NCI-H345 treated with DMSO at 0.1 percent for 48 hours (cell line): Measurements from ENCODE around the gene ADAM20.
"Not testable (repeated sequence)": the region's sequence is repeated elsewhere in the genome, so short reads cannot be mapped to it uniquely, and the experiment has no call there.

Experiments
- DNase-seq: peaks from one replicate; lab custom pipeline; 2025; ENCODE audit not compliant: unreplicated experiment; lab: John Stamatoyannopoulos, UW

Gene ADAM20

DNA sequence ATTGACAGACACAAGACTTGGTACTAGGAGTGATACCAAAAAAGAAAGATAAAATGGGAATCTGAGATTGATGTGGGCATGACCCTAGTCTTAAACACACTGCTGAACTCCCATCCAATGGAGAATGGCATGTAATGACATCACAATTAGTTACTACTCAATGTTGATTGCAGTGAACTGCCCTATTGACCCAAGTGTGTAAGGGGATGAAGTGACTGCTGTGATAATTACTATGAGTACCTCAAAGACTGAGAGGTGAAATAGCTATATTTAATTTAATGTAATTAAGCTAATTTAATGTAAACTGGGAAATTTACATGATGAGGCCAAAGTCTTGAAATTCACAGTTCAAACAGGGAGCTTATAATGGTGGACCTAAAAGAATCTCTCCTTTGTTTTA, at the start of gene ADAM20:
ADAM20 (minus strand) TSS at position 101 of the 400 bp plus-strand sequence. CDS start 10,247 bp downstream, outside the sequence.
- DNase-seq: no peak

DNA sequence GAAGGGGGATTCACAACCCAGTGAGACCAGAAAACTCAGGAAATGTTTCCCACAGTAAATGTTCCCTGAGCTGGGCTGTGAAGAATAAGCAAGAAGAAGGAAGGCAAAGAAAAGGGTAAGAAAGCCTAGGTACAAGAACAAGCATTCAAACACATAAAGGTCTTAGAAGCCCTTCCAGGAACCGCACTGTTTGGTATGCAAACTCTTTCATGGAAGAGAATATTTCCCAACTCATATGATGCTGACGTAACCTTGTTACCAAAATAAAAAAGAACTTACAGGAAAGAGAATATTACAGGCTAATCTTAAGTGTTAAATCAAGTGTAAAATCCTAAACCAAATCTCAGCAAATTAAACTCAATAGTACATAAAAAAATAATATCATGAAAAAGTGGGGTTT, 42.1 kb upstream of the ADAM20 start:
- DNase-seq: no peak

DNA sequence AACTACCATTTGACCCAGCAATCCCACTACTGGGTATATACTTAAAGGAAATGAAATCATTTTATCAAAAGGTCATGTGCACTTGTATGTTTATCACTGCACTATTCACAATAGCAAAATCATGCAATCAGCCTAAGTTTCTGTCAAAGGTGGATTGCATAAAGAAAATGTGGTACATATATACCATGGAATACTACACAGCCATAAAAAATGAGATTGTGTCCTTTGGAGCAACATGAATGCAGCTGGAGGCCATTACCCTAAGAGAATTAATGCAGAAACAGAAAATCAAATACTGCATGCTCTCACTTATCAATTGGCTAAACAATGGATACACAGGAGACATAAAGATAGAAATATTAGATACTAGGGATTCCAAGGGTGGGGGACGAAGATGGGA, 38.2 kb upstream of the ADAM20 start:
- no peak for DNase-seq

DNA sequence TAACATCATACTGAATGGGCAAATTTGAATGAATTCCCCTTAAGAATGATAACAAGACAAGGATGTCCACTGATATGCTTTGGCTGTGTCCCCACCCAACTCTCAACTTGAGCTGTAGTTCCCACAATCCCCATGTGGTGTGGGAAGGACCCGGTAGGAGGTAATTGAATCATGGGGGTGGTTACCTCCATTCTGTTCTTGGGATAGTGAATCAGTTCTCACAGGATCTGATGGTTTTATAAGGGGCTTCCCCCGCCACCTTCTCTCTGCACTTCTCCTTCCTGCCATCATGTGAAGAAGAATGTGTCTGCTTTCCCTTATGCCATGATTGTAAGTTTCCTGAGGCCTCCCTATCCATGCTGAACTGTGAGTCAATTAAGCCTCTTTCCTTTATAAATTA, 36.3 kb upstream of the ADAM20 start:
- no peak for DNase-seq

DNA sequence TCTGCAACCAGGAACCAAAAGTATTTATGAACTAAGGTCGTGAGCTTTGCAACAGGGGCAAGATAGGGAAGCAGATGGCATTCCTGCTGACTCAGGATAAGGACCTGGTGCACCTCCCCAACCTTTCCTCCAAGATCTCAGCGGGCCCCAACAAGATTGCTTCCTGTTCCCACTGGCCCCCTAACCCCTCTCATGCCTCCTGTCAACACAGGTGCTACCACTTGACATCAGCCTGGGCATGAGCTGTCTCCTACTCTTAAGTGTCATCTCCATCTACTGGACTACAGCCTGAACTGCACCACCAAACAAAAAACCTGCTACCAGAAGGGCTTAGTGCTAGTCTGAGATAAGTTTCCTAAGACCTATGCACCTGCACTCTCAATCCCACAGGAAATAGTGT, 33.0 kb upstream of the ADAM20 start:
- peak; percentile 20 for DNase-seq

DNA sequence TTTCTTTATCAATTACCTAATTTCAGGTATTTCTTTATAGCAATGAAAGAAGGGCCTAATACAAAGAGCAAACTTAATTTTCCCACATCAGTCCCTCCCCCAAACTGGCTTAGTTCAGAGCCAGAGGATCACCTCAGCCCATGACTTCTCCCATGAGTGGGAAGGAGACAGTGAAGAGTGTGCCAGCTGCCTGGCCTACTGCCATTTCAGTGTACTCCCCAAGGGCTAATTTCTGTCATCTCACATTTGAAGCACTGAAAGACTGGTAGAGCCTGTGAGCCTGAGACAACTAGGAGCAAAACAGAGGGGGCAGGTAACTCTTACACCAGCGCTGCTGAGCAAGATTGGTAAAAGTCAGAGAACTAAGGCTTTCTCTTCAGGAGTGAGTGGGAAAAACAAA, 29.1 kb upstream of the ADAM20 start:
- no peak for DNase-seq

DNA sequence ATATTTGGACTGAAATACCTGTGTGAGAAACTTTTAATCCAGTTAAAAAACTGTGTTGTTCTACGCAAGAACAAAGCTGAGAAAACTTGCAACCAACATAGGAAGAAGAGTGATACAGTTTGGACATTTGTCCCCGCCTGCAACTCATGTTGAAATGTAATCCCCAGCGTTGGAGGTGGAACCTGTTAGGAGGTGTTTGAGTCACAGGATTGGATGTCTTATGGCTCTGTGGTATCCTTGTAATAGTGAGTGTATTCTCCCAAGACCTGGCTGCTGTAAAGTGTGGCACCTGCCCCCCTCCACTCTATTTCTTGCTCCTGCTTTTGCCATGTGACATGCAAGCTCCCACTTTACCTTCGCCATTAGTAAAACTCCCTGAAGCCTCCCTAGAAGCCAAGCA, 28.6 kb upstream of the ADAM20 start:
- DNase-seq: no peak

DNA sequence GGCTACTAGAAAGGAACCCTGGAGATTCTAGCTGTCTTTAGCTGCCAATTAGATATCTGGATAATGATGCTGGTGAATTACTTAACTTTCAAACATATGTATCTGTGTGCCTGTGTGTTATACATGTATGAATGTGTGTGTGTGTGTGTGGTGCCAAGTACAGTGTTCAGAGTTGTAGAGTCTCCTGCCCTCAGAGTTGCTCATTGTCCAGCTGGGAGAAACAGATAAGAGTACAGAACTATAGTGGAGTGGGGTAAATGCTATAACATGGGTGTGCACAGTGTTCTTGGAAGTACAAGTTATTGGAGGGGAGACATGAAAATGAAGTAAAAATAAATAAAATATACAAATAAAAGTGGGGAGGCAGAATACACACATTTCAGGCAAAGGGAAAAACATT, 23.6 kb upstream of the ADAM20 start:
- no peak for DNase-seq

DNA sequence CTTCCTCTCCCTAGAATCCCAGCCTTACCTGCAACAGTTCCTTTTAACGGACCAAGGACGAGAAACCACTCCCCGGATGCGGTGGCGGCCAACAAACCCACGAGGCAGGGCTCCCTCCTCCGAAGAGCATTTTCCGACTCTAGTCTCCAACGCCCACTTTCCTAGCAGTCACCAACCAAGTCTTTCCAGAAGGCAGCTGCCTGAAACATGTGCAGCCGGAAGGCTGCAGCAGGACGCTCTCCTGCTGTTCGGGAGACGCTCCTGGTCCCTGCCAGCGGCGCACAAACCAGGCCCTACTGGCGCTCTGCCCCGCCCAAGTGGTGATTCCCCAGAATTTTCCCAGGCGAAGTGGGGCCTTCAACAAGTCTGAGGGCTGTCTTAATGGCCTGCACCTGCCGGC, 21.1 kb upstream of the ADAM20 start:
- DNase-seq: no peak

DNA sequence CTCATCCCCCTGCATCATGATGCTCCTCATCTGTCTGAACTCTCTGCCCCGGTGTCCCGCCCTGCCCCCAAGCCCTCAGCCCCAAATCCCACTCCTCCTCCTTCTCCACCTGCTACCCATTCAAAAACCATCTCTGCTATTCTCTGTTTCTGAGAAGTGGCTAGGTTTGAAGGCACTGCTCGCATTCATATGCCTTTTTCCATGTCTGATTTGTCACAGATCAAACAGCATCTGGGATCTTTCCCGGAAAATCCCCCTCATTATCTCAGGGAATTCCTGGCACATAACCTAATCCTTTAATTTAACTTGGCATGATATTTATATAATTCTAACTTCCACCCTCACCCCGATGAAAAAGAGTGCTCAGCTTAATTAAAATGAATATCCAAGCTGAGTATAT, 3.3 kb upstream of the ADAM20 start:
- DNase-seq: no peak

DNA sequence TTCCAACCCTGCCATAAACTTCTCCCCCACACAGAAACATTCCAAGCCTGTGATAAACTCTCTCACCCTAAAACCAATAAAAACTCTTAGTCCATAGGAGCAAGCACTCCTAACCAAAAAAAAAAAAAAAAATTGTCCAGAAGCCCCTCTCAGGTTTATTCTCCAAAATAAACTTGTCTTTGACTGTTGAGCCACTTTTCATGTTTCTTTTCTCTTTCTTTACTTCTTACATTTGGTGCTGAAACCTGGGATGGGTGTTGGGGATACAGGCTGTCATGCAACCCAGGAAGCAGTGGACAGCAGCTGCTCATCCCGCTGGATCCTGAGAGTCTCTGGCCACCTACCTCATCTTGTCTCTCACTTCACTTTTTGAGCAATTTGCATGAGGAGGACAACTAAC, 2.0 kb upstream of the ADAM20 start:
- DNase-seq: no peak

DNA sequence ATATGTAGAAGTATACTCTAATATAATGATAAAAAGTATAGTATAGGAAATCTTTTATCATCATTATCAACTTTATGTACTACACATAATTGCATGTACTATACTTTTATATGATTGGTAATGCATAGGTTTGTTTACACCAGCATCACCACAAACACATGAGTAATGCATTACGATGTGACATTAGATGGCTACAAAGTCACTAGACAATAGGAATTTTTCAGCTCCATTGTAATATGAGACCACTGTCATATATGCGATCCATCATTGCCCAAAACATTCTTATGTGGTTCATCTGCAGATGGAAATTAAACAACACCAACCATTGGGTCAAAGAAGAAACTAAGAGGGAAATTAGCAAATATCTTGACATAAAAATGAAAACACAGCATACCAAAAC, 4.4 kb downstream of the ADAM20 start:
- no peak for DNase-seq

DNA sequence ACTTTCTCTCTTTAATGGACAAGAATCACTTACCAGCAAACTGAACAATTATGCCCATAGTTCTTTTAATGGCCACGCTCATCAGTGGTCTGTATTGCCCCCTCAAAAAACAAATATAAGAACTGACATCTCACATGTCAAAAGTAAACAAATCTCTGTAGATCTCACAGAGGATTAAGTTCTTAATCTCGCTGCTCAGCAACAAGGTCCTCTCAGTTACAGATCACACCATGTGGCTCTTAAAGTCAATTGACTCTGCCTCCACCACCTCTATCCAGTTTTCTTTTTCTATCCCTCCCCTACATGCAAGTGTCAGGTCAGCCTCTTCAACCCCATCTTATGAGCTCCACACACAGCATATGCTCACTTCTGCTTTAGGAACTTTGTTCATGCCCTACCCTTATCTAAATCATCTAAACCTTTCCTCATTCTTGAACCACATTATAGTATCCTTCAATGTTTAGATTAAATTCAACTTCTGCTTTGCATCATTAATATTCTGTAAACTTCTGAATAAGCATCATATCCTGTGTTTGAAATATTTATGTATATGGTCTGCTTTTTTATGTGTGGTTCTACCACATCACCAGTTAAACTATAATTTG, 7.2 kb downstream of the ADAM20 start:
- no peak for DNase-seq

DNA sequence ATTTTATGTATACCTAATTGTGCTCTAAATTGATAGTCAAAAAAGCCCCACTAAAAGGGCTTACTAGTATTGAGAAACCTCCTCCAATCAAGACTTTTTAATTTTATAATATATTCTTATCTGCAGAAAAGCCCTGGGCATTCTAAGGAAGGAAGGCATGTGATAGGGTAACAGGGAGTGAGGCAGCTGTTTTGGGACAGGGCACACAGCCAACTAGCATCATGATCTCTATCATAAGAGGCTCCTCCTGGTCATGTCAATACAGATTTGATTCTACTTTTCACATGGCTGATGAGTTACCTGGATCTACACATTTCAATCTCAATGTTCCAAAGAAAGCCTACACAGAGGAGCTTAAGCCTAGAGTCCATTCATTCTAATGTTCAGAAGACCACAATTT, 9.1 kb downstream of the ADAM20 start:
- no peak for DNase-seq

DNA sequence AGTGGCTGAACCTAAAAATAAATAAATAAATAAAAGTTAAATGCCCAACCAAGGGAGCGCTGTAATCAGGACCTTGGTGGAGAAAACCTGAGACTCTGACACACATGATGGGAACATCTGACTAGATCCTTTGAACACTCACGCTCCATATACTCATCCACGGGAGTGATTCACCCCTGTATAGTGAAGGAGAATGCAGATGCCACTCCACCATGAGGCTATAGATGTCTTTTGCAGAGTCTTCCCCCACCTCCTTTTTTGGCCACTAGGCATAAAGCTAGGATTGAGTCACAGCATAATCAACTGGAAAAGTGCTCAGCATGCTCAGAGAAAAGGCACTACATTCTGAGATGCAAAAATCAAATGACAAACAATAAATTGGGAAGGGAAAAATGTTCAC, 19.0 kb downstream of the ADAM20 start:
- DNase-seq: no peak

DNA sequence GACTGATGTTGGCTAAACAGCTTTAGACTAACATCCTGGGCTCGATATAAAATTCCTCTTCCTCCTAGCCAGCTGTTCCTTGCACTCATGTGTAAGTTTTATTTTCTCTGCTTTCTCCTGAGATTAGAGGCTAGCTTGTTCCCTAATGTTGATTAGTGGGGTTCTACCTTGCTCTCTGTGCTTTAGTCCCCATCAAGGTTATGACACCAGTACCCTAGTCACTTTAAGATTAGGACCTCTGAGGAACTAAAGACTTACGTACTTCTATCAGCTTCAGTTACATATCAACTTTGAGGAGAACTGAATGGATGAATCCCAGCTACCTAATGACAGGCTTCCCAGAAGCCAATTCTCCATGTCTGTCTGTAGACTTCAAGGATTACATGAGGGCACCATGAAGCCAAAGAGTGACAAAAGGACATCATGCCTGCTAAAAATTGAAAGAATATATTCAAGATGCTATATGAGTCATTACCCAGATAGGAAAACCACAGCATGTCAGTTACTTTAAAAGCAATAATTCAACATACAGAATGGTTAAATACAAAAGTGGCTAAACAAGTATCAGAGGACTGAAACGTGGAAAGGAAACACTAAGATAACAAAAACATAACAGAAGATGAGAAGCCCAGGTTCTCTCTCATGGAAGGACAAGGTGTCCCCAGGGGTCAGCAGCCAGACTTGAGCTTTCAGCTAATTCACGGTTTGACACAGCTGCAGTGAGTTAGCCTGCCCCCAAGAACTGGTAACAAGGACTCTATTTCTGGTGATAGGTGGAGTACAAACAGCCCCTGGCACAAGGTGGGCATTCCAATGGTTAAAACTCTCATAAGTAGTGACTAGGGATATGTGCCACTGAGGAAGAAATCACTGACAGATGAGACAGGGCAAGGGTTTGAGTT, 20.4 kb downstream of the ADAM20 start:
- no peak for DNase-seq

DNA sequence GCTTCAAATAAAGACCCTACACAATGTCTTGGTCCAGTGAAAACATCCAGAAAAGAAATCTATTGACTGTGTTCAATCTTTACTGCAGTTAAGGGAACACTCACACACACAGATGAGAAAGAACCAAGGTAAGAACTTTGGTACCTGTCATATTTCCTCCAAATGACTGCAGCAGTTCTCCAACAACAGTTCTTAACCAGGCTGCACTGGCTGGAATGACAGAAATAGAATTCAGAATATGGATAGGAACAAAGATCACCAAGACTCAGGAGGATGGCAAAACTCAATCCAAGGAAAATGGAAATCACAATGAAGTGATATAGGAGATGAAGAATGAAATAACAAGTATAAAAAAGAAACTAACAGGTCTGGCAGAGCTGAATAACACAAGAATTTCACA, 36.6 kb downstream of the ADAM20 start:
- DNase-seq: no peak

DNA sequence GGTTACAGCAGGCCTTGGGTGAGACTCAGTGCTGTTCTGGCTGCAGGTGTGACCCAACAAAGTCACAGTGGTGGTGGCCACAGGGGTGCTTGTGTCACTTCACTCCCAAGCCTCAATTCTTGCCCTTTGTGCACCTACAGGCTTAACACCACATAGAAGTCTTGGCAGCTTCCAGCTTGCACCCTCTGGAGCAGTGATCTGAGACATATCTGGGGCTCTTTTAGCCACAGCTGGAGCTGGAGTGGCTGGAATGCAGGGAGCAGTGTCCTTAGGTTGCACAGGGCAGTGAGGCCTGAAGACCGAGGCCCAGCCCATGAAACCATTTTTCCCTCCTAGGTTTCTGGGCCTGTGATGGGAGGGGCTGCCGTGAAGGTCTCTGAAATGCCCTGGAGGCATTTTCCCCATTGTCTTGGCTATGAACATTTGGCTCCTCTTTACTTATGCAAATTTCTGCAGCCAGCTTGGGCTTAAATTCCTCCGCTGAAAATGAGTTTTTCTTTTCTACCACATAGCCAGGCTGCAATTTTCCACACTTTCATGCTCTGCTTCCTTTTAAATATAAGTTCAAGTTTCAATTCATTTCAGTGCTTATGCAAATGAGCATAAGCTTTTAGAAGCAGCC, 45.1 kb downstream of the ADAM20 start:
- DNase-seq: no peak

DNA sequence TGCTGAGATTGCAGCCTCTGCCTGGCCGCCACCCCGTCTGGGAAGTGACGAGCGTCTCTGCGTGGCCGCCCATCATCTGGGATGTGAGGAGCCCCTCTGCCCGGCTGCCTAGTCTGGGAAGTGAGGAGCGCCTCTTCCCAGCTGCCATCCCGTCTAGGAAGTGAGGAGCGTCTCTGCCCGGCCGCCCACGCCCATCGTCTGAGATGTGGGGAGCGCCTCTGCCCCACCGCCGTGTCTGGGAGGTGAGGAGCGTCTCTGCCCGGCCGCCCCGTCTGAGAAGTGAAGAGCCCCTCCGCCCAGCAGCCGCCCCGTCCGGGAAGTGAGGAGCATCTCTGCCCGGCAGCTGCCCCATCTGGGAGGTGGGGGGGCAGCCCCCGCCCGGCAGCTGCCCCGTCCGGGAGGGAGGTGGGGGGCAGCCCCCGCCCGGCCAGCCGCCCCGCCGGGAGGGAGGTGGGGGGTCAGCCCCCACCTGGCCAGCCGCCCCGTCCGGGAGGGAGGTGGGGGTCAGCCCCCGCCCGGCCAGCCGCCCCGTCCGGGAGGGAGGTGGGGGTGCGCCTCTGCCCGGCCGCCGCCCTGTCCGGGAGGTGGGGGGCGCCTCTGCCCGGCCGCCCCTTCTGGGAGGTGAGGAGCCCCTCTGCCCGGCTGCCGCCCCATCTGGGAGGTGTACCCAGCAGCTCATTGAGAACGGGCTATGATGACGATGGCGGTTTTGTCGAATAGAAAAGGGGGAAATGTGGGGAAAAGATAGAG, 57.3 kb downstream of the ADAM20 start:
- DNase-seq: not testable (repeated sequence)

DNA sequence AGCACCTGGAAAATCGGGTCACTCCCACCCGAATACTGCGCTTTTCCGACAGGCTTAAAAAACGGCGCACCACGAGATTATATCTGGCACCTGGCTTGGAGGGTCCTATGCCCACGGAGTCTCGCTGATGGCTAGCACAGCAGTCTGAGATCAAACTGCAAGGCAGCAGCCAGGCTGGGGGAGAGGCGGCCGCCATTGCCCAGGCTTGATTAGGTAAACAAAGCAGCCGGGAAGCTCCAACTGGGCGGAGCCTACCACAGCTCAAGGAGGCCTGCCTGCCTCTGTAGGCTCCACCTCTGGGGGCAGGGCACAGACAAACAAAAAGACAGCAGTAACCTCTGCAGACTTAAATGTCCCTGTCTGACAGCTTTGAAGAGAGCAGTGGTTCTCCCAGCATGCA, 59.3 kb downstream of the ADAM20 start:
- DNase-seq: not testable (repeated sequence)

DNA sequence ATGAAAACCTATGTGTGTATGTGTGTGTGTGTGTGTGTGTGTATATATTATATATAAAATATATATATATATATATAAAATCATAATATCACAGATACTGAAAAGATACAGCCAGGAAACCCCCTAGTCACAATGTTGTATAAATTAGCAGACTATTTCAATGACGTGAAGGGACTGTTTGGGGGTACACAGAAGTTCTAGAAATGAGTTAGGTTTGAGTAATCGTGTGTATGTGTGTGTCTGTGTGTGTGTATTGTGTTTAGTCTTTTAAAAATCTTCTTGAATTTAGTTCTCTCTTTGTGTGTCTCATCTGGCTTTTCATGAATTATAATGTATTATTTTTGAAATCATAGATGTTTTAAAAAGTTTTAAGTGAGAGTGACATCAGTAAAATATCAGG, 61.0 kb downstream of the ADAM20 start:
- DNase-seq: no peak
